Lung (tissue), 12 donors: Measurements from ENCODE around the gene RAE1. TPM values are rescaled to one million over a fixed set of nuclear protein-coding genes. Genes with fewer than 3 reads are reported as not detected.
"Not testable (repeated sequence)": the region's sequence is repeated elsewhere in the genome, so short reads cannot be mapped to it uniquely, and the experiment has no call there.

Source experiments
- ATAC-seq: fragments of 200-7000 bp; cut with Tn5 transposase; one replicate; pipeline ENCODE4 v1.9.1; 2020; ENCODE audit warnings: moderate number of reproducible peaks; ENCODE audit not compliant: insufficient read depth, low FRiP score
- DNase-seq, 3 donors: peaks; one replicate each; pipeline ENCODE4 v3.0.0-alpha.2; 2013 to 2017
- H3K27ac ChIP-seq, 2 donors: one replicate each; pipeline ENCODE4 v1.5.1; 2013; ENCODE audit warnings: mild to moderate bottlenecking in 2 of 2, moderate library complexity in 2 of 2, control low read depth in 1 of 2, inconsistent platforms in 1 of 2, low read depth in 1 of 2, low read length in 1 of 2
- H3K27me3 ChIP-seq, 3 donors: one replicate each; pipeline ENCODE4 v1.5.1; 2013; ENCODE audit warnings: low read length in 2 of 3; ENCODE audit not compliant: control insufficient read depth in 3 of 3, insufficient read depth in 3 of 3
- H3K36me3 ChIP-seq, 4 donors: one replicate each; pipeline ENCODE4 v1.5.1; 2013; ENCODE audit warnings: low read length in 4 of 4, mild to moderate bottlenecking in 1 of 4, moderate library complexity in 1 of 4; ENCODE audit not compliant: control insufficient read depth in 4 of 4, insufficient read depth in 4 of 4
- H3K4me1 ChIP-seq, 5 donors: one replicate each; pipeline ENCODE4 v1.5.1; 2013; ENCODE audit warnings: low read length in 5 of 5, mild to moderate bottlenecking in 2 of 5, moderate library complexity in 1 of 5; ENCODE audit not compliant: control insufficient read depth in 5 of 5, insufficient read depth in 5 of 5
- H3K4me3 ChIP-seq: one replicate; pipeline ENCODE4 v1.5.1; 2013; ENCODE audit warnings: mild to moderate bottlenecking, control low read depth, moderate library complexity
- H3K9ac ChIP-seq, 2 donors: one replicate each; pipeline ENCODE4 v1.5.1; 2013; ENCODE audit warnings: low read length in 2 of 2, control low read depth in 1 of 2; ENCODE audit not compliant: insufficient read depth in 1 of 2
- H3K9me3 ChIP-seq, 4 donors: one replicate each; pipeline ENCODE4 v1.5.1; 2013; ENCODE audit warnings: low read length in 3 of 4, mild to moderate bottlenecking in 1 of 4, moderate library complexity in 1 of 4; ENCODE audit not compliant: control insufficient read depth in 4 of 4, insufficient read depth in 3 of 4
- CTCF ChIP-seq: IDR thresholded peaks from 2 replicates; pipeline ENCODE4 v1.5.1; 2012; ENCODE audit warnings: mild to moderate bottlenecking; ENCODE audit errors: control extremely low read depth, extremely low read depth
- WGBS, 2 donors: extraction: QIAGEN DNeasy Blood & Tissue Kit; methylation state at CpG; one replicate each; pipeline ENCODE4 v1.1.7; 2013; 5-methylcytosine and 5-hydroxymethylcytosine counted together
- polyA plus RNA-seq, 2 donors: library from polyadenylated mRNA; stranded (reverse); fragments of 200-250 nt; gene quantifications; one replicate each; pipeline ENCODE4 v1.2.1, GENCODE V29; 2013
- total RNA-seq, 2 donors: library from RNA; depleted of rRNA in 1 of 2; stranded (reverse); fragments of >200 nt in 1 of 2; gene quantifications; one replicate each; pipeline ENCODE4 v1.2.1, GENCODE V29; 2014 to 2021
- donor health status: control.
- donor health status: control.
- donor health status: Bipolar disorder and iron deficiency.
- donor health status: healthy.
- donor health status: DM: yes; HTN: yes; CAD: no.

Gene RAE1
- total and polyA plus RNA-seq, 4 donors: 9.7 to 31.0 (median 20.7) TPM

- no peak for ATAC-seq
- peaks cover 0 to 9% (median 3%) of the 10 kb centered on the region in 5 donors for H3K4me1 ChIP-seq
- no peak for DNase-seq
Measured at GRCh38 chr20:57350081-57350710, 859 bp upstream of the RAE1 start.

GRCh38 chr20:57350726-57351041 is 371 bp upstream of the RAE1 start:
- WGBS, 2 donors: 18 to 36% methylated on average over 5 to 9 of the region's 24 CpGs
- H3K9ac ChIP-seq: peak overlapping the region in 1 of 2 donors; percentile 76
- H3K4me1 ChIP-seq, DNase-seq, H3K9me3 ChIP-seq, H3K27me3 ChIP-seq, ATAC-seq: not testable (repeated sequence)
- H3K4me3 ChIP-seq: peak overlapping the region; percentile 95
- peaks cover 5 to 15% (median 13%) of the 10 kb centered on the region in 4 donors for H3K36me3 ChIP-seq
- H3K27ac ChIP-seq: peak overlapping the region; percentile 86 to 93

More at GRCh38 chr20:57350081-57350710, 859 bp upstream of the RAE1 start:
- peaks cover 5 to 14% (median 13%) of the 10 kb centered on the region in 4 donors for H3K36me3 ChIP-seq
- H3K9me3 ChIP-seq: no peaks in the 10 kb centered on the region
- no peak overlapping the region for H3K27ac ChIP-seq
- WGBS, 2 donors: 90 to 93% methylated on average over 16 of the region's 16 CpGs
- no peak for TF ChIP-seq CTCF
- no peaks in the 10 kb centered on the region for H3K27me3 ChIP-seq
- H3K4me3 ChIP-seq: no peak overlapping the region
- H3K9ac ChIP-seq: no peak overlapping the region

GRCh38 chr20:57352305-57352704 is 1.2 kb downstream of the RAE1 start:
- no peak overlapping the region for H3K4me3 ChIP-seq
- H3K36me3 ChIP-seq: peaks cover 10 to 24% (median 22%) of the 10 kb centered on the region in 4 donors
- DNase-seq (no peak), ATAC-seq (no peak)
- H3K4me1 ChIP-seq: peaks cover 0 to 9% (median 3%) of the 10 kb centered on the region in 5 donors
- TF ChIP-seq CTCF: no peak
- no peak overlapping the region for H3K27ac ChIP-seq
- no peaks in the 10 kb centered on the region for H3K27me3 ChIP-seq
- H3K9ac ChIP-seq: peak overlapping the region in 1 of 2 donors; percentile 76
- H3K9me3 ChIP-seq: no peaks in the 10 kb centered on the region
- 81 to 84% methylated on average over 6 of the region's 6 CpGs for WGBS, 2 donors

- H3K27ac ChIP-seq: no peak overlapping the region
- H3K27me3 ChIP-seq: no peaks in the 10 kb centered on the region
- H3K9ac ChIP-seq: no peak overlapping the region
- no peak for DNase-seq
- no peaks in the 10 kb centered on the region for H3K9me3 ChIP-seq
- H3K4me3 ChIP-seq: no peak overlapping the region
- no peak for TF ChIP-seq CTCF
- peaks cover 10 to 25% (median 22%) of the 10 kb centered on the region in 4 donors for H3K36me3 ChIP-seq
- 94% methylated on average over 9 of the region's 9 CpGs for WGBS, 2 donors
- no peak for ATAC-seq
- peaks cover 0 to 9% (median 3%) of the 10 kb centered on the region in 5 donors for H3K4me1 ChIP-seq
Measured at GRCh38 chr20:57353351-57353750, 2.3 kb downstream of the RAE1 start.
